DOHH2 (cell line): Measurements from ENCODE around the gene L3MBTL3.

Experiments
- H3F3A ChIP-seq: fragments of 200-600 bp; sonication (generic), shearing (Covaris generic); 2 replicates; pipeline ENCODE4 v1.6.0; 2016; ENCODE audit warnings: antibody characterized with exemption, mild to moderate bottlenecking; ENCODE audit not compliant: control insufficient read depth, insufficient read depth
- H3K27ac ChIP-seq: fragments of 200-600 bp; sonication (generic); 2 replicates; pipeline ENCODE4 v1.5.1; 2014; ENCODE audit warnings: low read depth, mild to moderate bottlenecking, low read length, moderate library complexity
- H3K27me3 ChIP-seq: fragments of 200-600 bp; sonication (generic); 2 replicates; pipeline ENCODE4 v1.6.1; 2014; ENCODE audit warnings: mild to moderate bottlenecking, low read length, mixed read lengths; ENCODE audit not compliant: control insufficient read depth
- H3K36me3 ChIP-seq: fragments of 200-600 bp; sonication (generic); 2 replicates; pipeline ENCODE4 v1.6.1; 2014; ENCODE audit warnings: mild to moderate bottlenecking, low read length, moderate library complexity, mixed read lengths; ENCODE audit not compliant: control insufficient read depth
- H3K4me1 ChIP-seq: fragments of 200-600 bp; sonication (generic); 2 replicates; pipeline ENCODE4 v1.6.1; 2014; ENCODE audit warnings: mild to moderate bottlenecking, low read length, mixed read lengths; ENCODE audit not compliant: control insufficient read depth
- H3K4me2 ChIP-seq: fragments of 200-600 bp; sonication (generic); 2 replicates; pipeline ENCODE4 v1.6.0; 2014; ENCODE audit warnings: mild to moderate bottlenecking, low read length, moderate library complexity
- H3K4me3 ChIP-seq: fragments of 200-600 bp; sonication (generic); 2 replicates; pipeline ENCODE4 v1.5.1; 2014; ENCODE audit warnings: mild to moderate bottlenecking, low read length, mixed read lengths
- H3K79me2 ChIP-seq: fragments of 200-600 bp; sonication (generic); 2 replicates; pipeline ENCODE4 v1.6.1; 2014; ENCODE audit warnings: mild to moderate bottlenecking, low read length, mixed read lengths; ENCODE audit not compliant: control insufficient read depth
- H3K9me2 ChIP-seq: fragments of 200-600 bp; sonication (generic); replicated peaks from 2 replicates; pipeline ENCODE4 v1.6.1; 2014; ENCODE audit warnings: mild to moderate bottlenecking, low read length, mixed read lengths; ENCODE audit not compliant: control insufficient read depth
- H3K9me3 ChIP-seq: fragments of 200-600 bp; sonication (generic); 2 replicates; pipeline ENCODE4 v1.6.1; 2014; ENCODE audit warnings: antibody characterized with exemption, low read length, mixed read lengths; ENCODE audit not compliant: control insufficient read depth, insufficient read depth
- H4K20me1 ChIP-seq: fragments of 200-600 bp; sonication (generic); 2 replicates; pipeline ENCODE4 v1.6.0; 2014; ENCODE audit warnings: low read depth, mild to moderate bottlenecking, antibody characterized with exemption, low read length, moderate library complexity; ENCODE audit not compliant: control insufficient read depth, insufficient read depth
- EZH2phosphoT487 ChIP-seq: fragments of 200-600 bp; sonication (generic); IDR thresholded peaks from 2 replicates; pipeline ENCODE4 v1.6.1; 2017; ENCODE audit warnings: borderline replicate concordance, mild to moderate bottlenecking, antibody characterized with exemption, low read length, moderate library complexity, mixed read lengths
- TF ChIP-seq, protein P1 (sequence below): fragments of 200-600 bp; sonication (generic); IDR thresholded peaks from one replicate; pipeline ENCODE4 v1.5.1; 2014; ENCODE audit warnings: antibody characterized with exemption, mild to moderate bottlenecking, low read depth, low read length; ENCODE audit not compliant: poor library complexity, severe bottlenecking

Gene L3MBTL3

DNA sequence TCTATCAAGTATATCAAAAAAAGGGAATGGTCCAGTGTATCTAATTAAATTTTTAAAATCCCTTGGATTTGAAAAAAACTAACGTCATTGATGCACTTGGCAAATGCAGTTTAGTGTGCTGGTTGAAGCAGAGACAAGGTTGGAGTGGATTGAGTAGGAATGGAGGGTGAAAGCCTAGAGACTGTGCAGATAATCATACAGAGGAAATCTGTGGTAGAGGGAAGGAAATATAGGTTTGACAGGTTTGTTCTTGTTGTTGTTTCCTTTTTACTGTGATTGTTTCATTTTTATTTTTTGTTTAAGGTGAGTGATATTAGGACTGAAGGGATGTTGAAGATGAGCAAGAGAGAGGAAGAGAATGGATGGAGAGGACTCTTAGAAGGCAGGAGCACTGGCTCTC is 29.0 kb upstream of the L3MBTL3 start:
- Histone ChIP-seq H3K4me2 (no peak overlapping the region), H3K27ac (no peak overlapping the region), H3K4me1 (no peaks in the 10 kb centered on the region), H4K20me1 (no peaks in the 10 kb centered on the region), H3K79me2 (no peaks in the 10 kb centered on the region), H3K36me3 (no peaks in the 10 kb centered on the region), H3F3A (no peaks in the 10 kb centered on the region), H3K9me2 (no peaks in the 10 kb centered on the region), H3K4me3 (no peak overlapping the region), H3K9me3 (no peaks in the 10 kb centered on the region), H3K27me3 (0 out of 2 replicates have a peak, but pooled peaks cover 4% of the 10 kb centered on the region)
- TF ChIP-seq, protein P1, sequence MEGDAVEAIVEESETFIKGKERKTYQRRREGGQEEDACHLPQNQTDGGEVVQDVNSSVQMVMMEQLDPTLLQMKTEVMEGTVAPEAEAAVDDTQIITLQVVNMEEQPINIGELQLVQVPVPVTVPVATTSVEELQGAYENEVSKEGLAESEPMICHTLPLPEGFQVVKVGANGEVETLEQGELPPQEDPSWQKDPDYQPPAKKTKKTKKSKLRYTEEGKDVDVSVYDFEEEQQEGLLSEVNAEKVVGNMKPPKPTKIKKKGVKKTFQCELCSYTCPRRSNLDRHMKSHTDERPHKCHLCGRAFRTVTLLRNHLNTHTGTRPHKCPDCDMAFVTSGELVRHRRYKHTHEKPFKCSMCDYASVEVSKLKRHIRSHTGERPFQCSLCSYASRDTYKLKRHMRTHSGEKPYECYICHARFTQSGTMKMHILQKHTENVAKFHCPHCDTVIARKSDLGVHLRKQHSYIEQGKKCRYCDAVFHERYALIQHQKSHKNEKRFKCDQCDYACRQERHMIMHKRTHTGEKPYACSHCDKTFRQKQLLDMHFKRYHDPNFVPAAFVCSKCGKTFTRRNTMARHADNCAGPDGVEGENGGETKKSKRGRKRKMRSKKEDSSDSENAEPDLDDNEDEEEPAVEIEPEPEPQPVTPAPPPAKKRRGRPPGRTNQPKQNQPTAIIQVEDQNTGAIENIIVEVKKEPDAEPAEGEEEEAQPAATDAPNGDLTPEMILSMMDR: no peak
- no peak for TF ChIP-seq EZH2phosphoT487

DNA sequence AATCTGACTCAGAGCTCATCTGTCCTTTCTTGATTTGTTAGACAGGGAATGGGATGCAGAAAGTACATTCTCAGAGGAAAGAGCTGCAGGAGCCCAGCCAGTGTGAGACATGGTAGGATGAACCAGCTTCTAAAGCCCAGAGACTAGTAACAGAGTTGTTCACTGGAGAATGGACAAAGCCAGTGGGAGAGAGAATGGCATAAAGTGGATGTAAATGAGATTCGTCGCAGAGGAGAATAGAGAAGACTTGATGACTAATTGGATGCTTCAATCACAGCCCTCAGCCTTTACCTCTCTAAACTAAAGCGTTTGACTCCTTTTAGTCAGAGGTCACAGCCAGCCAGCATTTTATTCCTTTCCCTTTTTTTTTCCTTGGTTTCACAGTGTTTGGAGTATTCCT is 25.5 kb upstream of the L3MBTL3 start:
- Histone ChIP-seq H3K9me2 (no peaks in the 10 kb centered on the region), H3F3A (no peaks in the 10 kb centered on the region), H4K20me1 (no peaks in the 10 kb centered on the region), H3K27me3 (0 out of 2 replicates have a peak, but pooled peaks cover 6% of the 10 kb centered on the region), H3K27ac (no peak overlapping the region), H3K4me3 (no peak overlapping the region), H3K9me3 (no peaks in the 10 kb centered on the region), H3K4me2 (no peak overlapping the region), H3K4me1 (no peaks in the 10 kb centered on the region), H3K36me3 (no peaks in the 10 kb centered on the region), H3K79me2 (no peaks in the 10 kb centered on the region)
- no peak for TF ChIP-seq EZH2phosphoT487
- TF ChIP-seq, protein P1: no peak

DNA sequence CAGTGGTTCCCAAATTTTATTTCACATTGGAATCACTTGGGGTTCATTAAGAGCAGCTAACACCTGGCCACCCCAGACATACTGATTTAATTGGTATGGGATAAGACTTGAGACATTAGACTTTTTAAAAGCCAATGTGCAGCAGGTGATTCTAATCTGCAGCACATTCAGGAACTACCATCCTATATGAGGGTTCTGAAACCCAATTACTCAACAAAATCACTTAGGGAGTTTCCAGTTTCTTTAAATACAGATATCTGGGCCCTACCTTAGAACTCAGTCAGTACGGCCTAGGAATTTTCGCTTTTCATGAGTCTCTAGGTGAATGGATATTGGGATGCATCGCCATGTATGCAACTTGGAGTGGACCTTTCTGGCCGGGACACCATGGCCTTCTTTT is 24.0 kb upstream of the L3MBTL3 start:
- Histone ChIP-seq H3K27me3 (0 out of 2 replicates have a peak, but pooled peaks cover 6% of the 10 kb centered on the region), H3K36me3 (no peaks in the 10 kb centered on the region), H4K20me1 (no peaks in the 10 kb centered on the region), H3K79me2 (no peaks in the 10 kb centered on the region), H3K4me2 (no peak overlapping the region), H3K9me3 (no peaks in the 10 kb centered on the region), H3K4me1 (no peaks in the 10 kb centered on the region), H3K4me3 (no peak overlapping the region), H3K9me2 (no peaks in the 10 kb centered on the region), H3K27ac (no peak overlapping the region), H3F3A (no peaks in the 10 kb centered on the region)
- TF ChIP-seq, protein P1: no peak
- no peak for TF ChIP-seq EZH2phosphoT487
